OCI-LY7 (cell line): Measurements from ENCODE around the gene FOXK1.

Experiments
- CTCF ChIP-seq: fragments of 200-600 bp; sonication (generic); conservative IDR thresholded peaks from 2 replicates; pipeline ENCODE4 v1.5.1; 2014; ENCODE audit warnings: mild to moderate bottlenecking, antibody characterized with exemption, low read length, moderate library complexity, mixed read lengths
- EZH2phosphoT487 ChIP-seq: fragments of 200-600 bp; sonication (generic); IDR thresholded peaks from 2 replicates; pipeline ENCODE4 v1.6.1; 2018; ENCODE audit warnings: low read depth, borderline replicate concordance, mild to moderate bottlenecking, mixed run types, antibody characterized with exemption, low read length, moderate library complexity, mixed read lengths

- TF ChIP-seq CTCF (no peak), EZH2phosphoT487 (no peak)
Measured at GRCh38 chr7:4692055-4692454, 10.0 kb downstream of the FOXK1 start.
